Measurements from ENCODE around the gene SNURF. TPM values are rescaled to one million over a fixed set of nuclear protein-coding genes. Genes with fewer than 3 reads are reported as not detected.

The SNURF gene
- total and polyA plus RNA-seq, 8 donors: 4.6 to 18.5 (median 11.5) TPM

GRCh38 chr15:24956111-24956838 is 1.5 kb downstream of the SNURF start:
- H3K27ac ChIP-seq: peak overlapping the region; percentile 74 to 90 (median 84)
- peak overlapping the region; percentile 35 to 56 (median 48) for H3K4me3 ChIP-seq
- FAIRE-seq: no peak
- 47 to 51% methylated on average over 28 of the region's 28 CpGs for WGBS, 2 donors
- no peaks in the 10 kb centered on the region for H3K4me1 ChIP-seq
- peak; percentile 74 to 85 (median 78) for DNase-seq
- no peaks in the 10 kb centered on the region for H3K36me3 ChIP-seq
- no peaks in the 10 kb centered on the region for H3K27me3 ChIP-seq
- TF ChIP-seq CTCF (IDR thresholded peaks at IDR 0.05): no peak
- intact Hi-C loops (cut with DNase I): no loop called here
- ATAC-seq: peak; percentile 84 to 87 (median 86)
- H3K9me3 ChIP-seq: no peaks in the 10 kb centered on the region

DNA sequence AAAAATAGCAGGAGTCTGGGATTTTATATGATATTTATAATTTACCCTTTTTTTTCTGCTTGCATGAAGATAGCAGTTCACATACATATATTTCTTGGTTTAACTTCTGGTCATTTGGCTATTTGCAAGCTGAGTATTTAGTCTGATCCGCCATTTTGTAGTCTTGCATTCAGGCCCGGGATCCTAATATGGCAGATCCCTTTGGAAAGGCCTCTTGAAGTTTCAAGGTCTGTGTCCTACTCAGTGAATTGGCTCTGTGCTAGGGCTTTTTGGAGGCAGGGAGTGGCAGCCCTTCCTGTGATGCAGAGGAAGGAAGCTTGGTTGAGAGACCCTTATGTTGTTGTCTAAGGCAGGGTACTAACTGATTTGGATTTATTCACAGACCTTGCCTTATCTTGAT is 2.9 kb downstream of the SNURF start:
- no peaks in the 10 kb centered on the region for H3K4me1 ChIP-seq
- H3K27me3 ChIP-seq: no peaks in the 10 kb centered on the region
- no peak overlapping the region for H3K4me3 ChIP-seq
- intact Hi-C loops (cut with DNase I): no loop called here
- 68 to 80% methylated on average over 2 of the region's 2 CpGs for WGBS, 2 donors
- no peak overlapping the region for H3K27ac ChIP-seq
- DNase-seq (no peak), ATAC-seq (no peak), FAIRE-seq (no peak)
- no peaks in the 10 kb centered on the region for H3K36me3 ChIP-seq
- no peak for TF ChIP-seq CTCF (IDR thresholded peaks at IDR 0.05)
- no peaks in the 10 kb centered on the region for H3K9me3 ChIP-seq

DNA sequence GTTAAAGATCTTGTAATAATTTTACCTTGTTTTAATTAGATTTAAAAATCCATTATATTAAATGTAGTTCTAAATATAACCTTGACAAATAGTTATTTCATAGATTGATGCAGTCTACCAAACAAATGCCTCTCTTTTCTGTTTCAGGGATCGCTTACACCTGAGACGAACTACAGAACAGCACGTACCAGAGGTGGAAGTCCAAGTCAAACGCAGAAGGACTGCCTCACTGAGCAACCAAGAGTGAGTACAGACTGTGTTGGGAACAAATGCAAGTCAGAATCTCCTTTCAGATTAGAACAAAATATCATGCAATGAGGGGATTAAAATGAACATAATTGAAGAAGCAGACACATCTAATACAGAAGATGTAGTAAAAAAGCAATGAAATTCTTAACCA is 7.2 kb downstream of the SNURF start:
- WGBS, 2 donors: 64 to 78% methylated on average over 4 of the region's 4 CpGs
- no peaks in the 10 kb centered on the region for H3K36me3 ChIP-seq
- no peak overlapping the region for H3K4me3 ChIP-seq
- FAIRE-seq (no peak), ATAC-seq (no peak), DNase-seq (no peak)
- no peaks in the 10 kb centered on the region for H3K4me1 ChIP-seq
- no peaks in the 10 kb centered on the region for H3K9me3 ChIP-seq
- no peaks in the 10 kb centered on the region for H3K27me3 ChIP-seq
- H3K27ac ChIP-seq: no peak overlapping the region
- no peak for TF ChIP-seq CTCF (IDR thresholded peaks at IDR 0.05)
- intact Hi-C loops (cut with DNase I): no loop called here

DNA sequence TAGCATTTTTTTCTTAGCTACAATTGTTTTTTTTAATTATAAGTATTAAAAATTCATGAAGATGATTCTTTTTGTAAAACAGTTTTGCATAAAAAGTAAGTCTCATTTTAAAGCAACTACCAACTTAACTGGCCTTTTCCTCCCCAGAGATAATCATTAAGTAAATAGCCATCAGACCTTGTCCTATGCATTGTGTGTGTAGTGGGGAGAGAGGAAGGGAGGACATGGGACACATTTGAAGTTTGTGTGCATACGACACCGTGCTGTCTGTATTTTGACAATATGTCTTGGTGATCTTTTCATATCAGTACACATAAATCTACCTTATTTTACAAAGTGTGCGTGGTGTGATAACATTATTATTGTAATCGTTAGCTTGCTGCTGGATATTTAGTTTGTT is 8.1 kb downstream of the SNURF start:
- Histone ChIP-seq H3K4me3 (no peak overlapping the region), H3K36me3 (no peaks in the 10 kb centered on the region), H3K27ac (no peak overlapping the region), H3K9me3 (no peaks in the 10 kb centered on the region), H3K27me3 (no peaks in the 10 kb centered on the region), H3K4me1 (no peaks in the 10 kb centered on the region)
- ATAC-seq: no peak
- DNase-seq: no peak
- intact Hi-C loops (cut with DNase I): no loop called here
- no peak for FAIRE-seq
- TF ChIP-seq CTCF (IDR thresholded peaks at IDR 0.05): no peak
- 73 to 76% methylated on average over 4 of the region's 4 CpGs for WGBS, 2 donors

DNA sequence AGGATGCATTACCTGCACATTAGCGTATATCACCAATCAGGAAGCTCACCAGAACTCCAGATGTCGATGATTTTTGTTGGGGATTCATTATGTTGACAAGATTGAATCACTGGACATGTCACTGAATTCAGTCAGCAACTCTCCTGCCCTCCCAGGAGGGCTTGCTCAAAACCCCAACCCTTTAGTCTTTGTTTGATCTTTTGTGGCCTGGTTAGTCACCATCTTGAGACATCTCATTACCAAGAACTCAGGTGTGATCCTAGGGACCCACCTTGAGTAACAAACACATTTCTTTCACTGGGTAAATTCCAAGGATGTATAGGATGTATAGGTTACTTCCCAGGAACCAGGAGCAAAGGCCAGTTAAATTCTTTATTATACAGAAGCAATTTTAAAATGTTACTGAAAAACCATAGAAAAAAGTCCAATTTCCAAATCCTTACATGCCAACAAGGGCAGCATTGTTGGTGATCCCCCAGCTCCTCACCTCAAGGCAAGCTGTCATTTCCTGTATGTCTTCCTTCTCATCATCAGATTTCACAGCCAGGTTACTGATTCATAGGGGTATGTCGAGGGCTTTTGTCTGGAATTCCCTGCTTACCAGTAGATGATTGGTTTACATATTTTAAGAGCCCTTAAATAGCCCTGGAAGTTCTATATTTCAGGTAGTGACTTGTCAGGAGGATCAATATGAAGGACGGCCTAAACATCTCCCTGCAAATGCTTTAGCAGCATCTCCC is 11.7 kb downstream of the SNURF start:
- H3K4me1 ChIP-seq: no peaks in the 10 kb centered on the region
- H3K4me3 ChIP-seq: no peak overlapping the region
- 57 to 63% methylated on average over 4 of the region's 4 CpGs for WGBS, 2 donors
- TF ChIP-seq CTCF (IDR thresholded peaks at IDR 0.05): no peak
- FAIRE-seq (no peak), ATAC-seq (no peak), DNase-seq (no peak)
- H3K36me3 ChIP-seq: peaks cover 0 to 5% (median 0%) of the 10 kb centered on the region in 3 donors
- H3K27me3 ChIP-seq: no peaks in the 10 kb centered on the region
- intact Hi-C loops (cut with DNase I): no loop called here
- no peak overlapping the region for H3K27ac ChIP-seq
- peaks cover 0 to 4% (median 0%) of the 10 kb centered on the region in 4 donors for H3K9me3 ChIP-seq

All from pancreas (tissue), 10 donors.